ENCODE measurements around the gene TRIM77.
"Not testable (repeated sequence)": the region's sequence is repeated elsewhere in the genome, so short reads cannot be mapped to it uniquely, and the experiment has no call there.

Gene TRIM77

DNA sequence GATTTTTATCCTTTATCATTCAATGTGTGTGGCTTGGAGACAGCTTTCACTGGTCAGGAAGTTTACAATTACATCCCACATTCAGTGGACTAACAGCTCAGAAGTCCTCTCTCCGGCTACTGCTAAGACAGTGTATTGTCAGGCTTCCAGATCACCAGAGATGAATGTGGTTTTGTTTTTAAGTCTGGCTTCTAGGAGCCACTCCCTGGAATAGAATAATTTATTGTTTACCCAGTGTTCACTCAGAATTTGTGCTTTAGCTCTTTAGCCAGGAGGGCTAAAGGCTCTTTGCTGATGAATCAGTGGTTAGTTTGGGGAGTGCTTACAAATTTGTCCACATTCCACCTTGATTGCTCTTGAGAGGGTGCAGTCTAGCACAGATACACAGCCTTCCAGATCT lies 26.5 kb downstream of the TRIM77 start:
- no peak for DNase-seq (ENCODE audit: low read depth)
- TF ChIP-seq, protein P1, sequence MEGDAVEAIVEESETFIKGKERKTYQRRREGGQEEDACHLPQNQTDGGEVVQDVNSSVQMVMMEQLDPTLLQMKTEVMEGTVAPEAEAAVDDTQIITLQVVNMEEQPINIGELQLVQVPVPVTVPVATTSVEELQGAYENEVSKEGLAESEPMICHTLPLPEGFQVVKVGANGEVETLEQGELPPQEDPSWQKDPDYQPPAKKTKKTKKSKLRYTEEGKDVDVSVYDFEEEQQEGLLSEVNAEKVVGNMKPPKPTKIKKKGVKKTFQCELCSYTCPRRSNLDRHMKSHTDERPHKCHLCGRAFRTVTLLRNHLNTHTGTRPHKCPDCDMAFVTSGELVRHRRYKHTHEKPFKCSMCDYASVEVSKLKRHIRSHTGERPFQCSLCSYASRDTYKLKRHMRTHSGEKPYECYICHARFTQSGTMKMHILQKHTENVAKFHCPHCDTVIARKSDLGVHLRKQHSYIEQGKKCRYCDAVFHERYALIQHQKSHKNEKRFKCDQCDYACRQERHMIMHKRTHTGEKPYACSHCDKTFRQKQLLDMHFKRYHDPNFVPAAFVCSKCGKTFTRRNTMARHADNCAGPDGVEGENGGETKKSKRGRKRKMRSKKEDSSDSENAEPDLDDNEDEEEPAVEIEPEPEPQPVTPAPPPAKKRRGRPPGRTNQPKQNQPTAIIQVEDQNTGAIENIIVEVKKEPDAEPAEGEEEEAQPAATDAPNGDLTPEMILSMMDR (IDR thresholded peaks at IDR 0.05; ENCODE audit: low read depth, low read length, missing control alignments) = no peak
- no peak overlapping the region for H3K4me3 ChIP-seq (ENCODE audit: low read depth, low read length)
- in situ Hi-C loops (cut with HindIII; ENCODE audit: low sequenced_read_pairs) = no loop called here

DNA sequence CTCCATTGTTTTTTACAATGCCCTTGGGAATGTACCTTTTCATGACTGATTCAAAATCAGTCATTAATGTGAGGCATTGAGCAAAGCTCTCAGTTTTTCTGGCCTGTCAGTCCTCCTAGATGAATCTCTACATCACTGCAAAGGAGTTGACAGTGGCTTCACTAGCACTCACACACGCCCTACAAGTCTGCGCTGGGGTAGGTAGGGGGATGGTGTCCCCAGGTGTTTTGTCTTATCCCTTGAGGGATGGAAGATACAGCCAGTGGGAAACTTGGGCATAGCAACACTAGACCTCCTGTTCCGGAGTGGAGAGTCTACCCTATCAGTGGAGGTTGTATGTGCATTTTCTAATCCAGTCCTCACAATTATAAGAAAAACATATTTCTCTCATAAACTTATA lies 27.0 kb downstream of the TRIM77 start:
- in situ Hi-C loops (cut with HindIII; ENCODE audit: low sequenced_read_pairs) = no loop called here
- TF ChIP-seq, protein P1 (IDR thresholded peaks at IDR 0.05; ENCODE audit: low read depth, low read length, missing control alignments) = no peak
- no peak overlapping the region for H3K4me3 ChIP-seq (ENCODE audit: low read depth, low read length)
- no peak for DNase-seq (ENCODE audit: low read depth)

DNA sequence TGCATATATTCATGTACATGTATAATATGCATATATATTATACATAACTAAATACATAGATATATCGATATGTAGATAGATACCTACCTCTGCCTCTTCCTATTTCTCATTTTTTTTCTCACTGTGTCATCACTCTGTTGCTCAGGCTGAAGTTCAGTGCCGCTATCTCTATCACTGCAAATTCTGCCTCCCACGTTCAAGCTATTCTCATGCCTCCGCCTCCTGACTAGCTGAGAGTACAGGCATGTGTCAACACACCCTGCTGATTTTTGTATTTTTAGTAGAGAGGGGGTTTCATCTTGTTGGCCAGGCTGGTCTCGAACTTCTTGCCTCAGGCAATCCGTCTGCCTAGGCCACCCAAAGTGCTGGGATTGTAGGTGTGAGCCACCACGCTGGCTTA lies 31.3 kb downstream of the TRIM77 start:
- DNase-seq (ENCODE audit: low read depth); in situ Hi-C loops (cut with HindIII; ENCODE audit: low sequenced_read_pairs); H3K4me3 ChIP-seq (ENCODE audit: low read depth, low read length): not testable (repeated sequence)

DNA sequence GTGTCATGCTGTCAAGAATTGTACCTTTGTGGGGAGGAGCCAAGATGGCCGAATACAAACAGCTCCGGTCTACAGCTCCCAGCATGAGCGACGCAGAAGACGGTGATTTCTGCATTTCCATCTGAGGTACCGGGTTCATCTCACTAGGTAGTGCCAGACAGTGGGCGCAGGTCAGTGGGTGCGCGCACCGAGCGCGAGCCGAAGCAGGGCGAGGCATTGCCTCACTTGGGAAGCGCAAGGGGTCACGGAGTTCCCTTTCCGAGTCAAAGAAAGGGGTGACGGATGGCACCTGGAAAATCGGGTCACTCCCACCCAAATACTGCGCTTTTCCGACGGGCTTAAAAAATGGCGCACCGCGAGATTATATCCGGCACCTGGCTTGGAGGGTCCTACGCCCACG lies 34.1 kb downstream of the TRIM77 start:
- in situ Hi-C loops (cut with HindIII; ENCODE audit: low sequenced_read_pairs); H3K4me3 ChIP-seq (ENCODE audit: low read depth, low read length); DNase-seq (ENCODE audit: low read depth): not testable (repeated sequence)

DNA sequence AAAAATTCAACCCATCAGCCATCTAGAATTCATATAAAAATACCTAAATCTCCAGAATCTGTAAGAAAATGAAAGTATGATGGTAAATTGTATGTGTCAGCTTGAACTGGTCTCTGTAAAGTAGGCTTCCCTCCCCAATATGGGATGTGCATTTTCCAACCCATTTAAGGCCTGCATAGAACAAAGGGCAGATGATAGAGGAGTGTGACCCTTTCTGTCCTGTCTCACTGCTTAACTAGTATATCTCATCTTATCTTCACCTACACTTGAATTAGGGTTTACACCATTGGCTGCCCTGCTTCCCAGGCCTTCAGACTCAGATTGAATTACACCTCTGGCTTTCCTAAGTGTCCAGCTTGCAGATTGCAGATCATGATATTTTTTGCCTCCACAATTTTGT lies 40.7 kb downstream of the TRIM77 start:
- DNase-seq (ENCODE audit: low read depth); in situ Hi-C loops (cut with HindIII; ENCODE audit: low sequenced_read_pairs); H3K4me3 ChIP-seq (ENCODE audit: low read depth, low read length): not testable (repeated sequence)
